Mesenteric fat pad (tissue), 1 donor: ENCODE results near the gene CASP2. TPM values are rescaled to one million over a fixed set of nuclear protein-coding genes. Genes with fewer than 3 reads are reported as not detected.

ENCODE experiments used
- DNase-seq: peaks from one replicate; pipeline ENCODE4 v3.0.0-alpha.2; 2020; ENCODE audit warnings: low spot score
- total RNA-seq: library from RNA; stranded (reverse); fragmentation: NEBNext Ultra II Directional; extraction: Animal tissue kit (Norgen Biotek cat#: 25700); gene quantifications from one replicate; pipeline ENCODE4 v1.2.1, GENCODE V29; 2021
- donor health status: DM: yes; HTN: yes; CAD: no.

CASP2 gene
- total RNA-seq, 1 donor from 2014 or later = 19.0 TPM

DNA sequence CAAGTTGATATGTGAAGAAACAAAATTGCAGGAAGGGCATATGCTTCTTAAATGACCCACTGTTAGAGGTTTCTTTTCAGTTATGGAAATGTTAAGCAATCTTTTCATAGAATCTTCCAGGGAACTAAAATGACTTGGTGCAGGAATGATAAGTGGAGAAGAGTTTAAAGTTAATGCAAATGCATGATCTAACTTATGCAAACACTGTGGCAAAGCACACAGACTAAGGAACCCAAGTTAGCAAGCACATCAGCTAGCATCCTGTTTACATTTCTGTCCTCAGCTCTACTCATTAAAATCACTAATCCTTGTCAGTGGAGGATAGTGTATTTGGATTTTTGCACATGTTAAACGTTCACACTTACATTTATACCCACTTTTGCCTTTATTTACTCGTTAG, 37.1 kb downstream of the CASP2 start:
- DNase-seq = no peak

DNA sequence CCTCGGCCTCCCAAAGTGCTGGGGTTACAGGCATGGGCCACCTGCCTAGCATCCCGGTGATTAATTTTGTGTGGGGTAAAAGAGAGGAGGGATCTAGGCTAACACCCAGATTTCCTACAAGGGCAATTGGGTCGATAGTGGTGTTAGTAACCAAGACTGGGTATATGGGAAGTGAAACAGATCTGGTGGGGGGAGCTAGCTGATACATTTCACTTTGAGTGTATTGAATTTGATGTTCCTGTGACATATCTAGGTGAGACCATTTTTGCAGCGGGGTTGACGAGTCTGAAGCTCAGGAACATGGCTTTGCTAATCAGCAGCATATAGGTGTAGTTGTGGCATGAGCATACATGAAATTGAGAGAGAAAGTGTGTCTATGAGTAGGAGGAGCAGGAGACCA, 39.8 kb downstream of the CASP2 start:
- no peak for DNase-seq

GRCh38 chr7:143329471-143330170, 41.5 kb downstream of the CASP2 start:
- DNase-seq = no peak

GRCh38 chr7:143331179-143331801, 43.1 kb downstream of the CASP2 start:
- no peak for DNase-seq

DNA sequence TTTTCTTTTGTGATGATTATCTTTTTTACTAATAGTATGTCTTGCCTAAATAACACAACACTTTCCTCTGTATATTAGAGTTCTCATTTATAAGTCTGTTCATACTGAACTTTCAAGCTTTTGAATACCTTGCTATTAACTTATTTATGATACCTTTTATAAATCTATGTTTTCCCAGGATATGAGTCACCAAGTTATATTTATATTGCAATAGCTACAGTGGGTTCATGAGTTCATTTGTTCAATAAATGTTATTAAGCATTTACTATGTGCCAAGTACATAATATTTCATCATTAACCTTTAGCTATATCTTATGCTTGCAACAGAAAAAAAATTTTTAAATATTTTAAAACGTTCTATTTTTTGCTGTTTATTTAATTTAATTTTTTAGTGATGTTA, 46.1 kb downstream of the CASP2 start:
- no peak for DNase-seq

DNA sequence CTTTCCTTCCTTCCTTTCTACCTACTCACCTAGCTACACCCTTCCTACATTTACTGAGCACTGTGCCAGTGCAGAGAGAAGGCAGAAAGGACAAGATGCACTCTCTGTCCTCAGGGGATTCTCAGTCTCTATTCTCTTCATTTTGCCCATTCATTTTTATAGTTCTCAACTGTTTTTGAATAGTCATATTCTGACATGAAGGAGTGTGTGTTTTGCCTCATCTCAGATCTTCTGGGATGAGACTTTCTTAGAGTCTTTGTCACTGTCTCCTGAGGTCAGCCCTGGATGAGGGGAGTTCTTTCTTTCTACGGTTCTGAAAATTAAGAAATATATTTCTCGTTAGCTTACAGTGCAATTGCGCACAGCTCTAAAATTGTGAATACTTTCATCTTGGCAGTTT, 49.1 kb downstream of the CASP2 start:
- DNase-seq = no peak

DNA sequence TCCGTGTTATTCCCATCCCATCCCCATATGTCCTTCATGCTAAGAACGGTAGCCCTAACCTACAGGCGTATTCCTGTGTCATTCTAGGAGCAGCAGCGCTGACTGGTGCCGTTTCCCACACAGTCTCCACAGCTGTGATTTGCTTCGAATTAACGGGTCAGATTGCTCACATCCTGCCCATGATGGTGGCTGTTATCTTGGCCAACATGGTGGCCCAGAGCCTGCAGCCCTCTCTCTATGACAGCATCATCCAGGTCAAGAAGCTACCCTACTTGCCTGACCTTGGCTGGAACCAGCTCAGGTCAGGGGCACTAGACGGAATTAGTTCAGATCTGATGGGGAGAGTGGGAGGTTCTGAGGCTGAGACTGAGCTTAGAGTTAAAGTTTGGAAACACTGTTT, 53.7 kb downstream of the CASP2 start:
- DNase-seq = no peak

DNA sequence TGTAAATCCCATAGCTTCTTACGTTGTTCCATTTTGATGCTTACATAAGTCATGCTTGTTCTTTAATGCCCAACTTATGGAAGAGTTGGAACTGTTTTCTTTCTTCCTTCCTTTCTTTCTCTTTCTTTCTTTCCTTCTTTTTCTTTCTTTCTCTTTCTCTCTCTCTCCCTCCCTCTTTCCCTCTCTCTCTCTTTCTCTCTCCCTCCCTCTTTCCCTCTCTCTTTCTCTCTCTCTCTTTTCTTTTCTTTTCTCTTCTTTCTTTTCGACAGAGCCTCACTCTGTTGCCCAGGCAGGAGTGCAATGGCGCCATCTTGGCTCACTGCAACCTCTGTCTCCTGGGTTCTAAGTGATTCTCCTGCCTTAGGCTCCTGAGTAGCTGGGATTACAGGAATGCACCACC, 55.4 kb downstream of the CASP2 start:
- no peak for DNase-seq

GRCh38 chr7:143345428-143345900, 57.3 kb downstream of the CASP2 start:
- DNase-seq = no peak

GRCh38 chr7:143346018-143346417, 57.9 kb downstream of the CASP2 start:
- DNase-seq = no peak

GRCh38 chr7:143347950-143348349, 59.8 kb downstream of the CASP2 start:
- no peak for DNase-seq

GRCh38 chr7:143351060-143351459, 62.9 kb downstream of the CASP2 start:
- DNase-seq = peak; percentile 41

DNA sequence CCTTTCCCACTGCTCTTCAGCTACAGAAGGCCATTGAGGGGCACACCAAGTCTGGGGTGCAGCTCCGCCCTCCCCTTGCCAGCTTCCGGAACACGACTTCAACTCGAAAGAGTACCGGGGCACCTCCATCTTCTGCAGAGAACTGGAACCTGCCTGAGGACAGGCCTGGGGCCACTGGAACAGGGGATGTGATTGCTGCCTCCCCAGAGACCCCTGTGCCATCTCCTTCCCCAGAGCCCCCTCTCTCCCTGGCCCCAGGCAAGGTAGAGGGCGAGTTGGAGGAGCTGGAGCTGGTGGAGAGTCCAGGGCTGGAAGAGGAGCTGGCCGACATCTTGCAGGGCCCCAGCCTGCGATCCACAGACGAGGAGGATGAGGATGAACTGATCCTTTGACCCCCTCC, 63.4 kb downstream of the CASP2 start:
- peak; percentile 64 for DNase-seq

DNA sequence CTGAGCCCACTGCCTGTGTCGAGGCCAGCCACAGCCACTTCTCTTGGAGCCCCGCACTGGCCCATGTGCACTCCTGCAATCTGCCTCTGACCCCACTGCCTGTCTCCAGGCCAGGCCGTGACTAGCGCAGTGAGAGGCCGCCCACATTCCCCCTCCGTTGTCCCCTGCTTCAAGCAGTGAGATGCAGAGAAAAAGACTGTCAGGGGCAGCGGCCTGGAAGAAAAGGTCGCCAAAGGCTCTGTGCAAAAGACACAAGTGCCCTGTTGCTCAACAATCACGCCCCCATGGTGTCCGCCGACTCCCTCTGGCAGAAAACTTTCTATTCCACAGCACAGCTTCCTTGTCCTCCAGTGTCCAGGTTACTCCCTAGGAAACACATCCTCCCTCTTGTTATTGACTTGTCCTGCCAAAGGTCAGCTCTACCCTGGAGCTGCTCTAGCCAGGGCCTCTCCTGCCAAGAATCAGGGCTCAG, 64.4 kb downstream of the CASP2 start:
- peak; percentile 82 for DNase-seq

DNA sequence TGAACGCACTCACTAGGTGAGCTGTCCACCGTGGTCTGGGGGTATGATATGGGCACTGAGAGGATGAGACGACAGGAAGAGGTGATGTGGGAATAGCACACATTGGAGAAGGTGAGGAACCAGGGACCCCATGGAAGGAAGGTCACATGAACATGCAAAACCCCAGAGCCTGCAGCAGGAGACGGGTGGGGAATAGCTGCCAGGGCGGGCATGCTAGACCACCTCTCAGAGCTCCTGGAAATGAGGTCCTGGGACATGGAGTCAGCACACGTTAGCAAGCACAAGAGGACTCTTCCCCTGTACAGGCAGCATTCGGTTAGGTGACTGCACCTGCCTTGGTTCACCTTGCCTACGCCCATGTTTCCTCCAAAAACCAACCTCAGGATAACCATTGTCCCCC, 66.2 kb downstream of the CASP2 start:
- peak; percentile 72 for DNase-seq

- peak; percentile 79 for DNase-seq
Observed at GRCh38 chr7:143354965-143355364, 66.8 kb downstream of the CASP2 start.

GRCh38 chr7:143355450-143356385, 67.6 kb downstream of the CASP2 start:
- DNase-seq = peak; percentile 74

- DNase-seq = peak; percentile 65
Observed at GRCh38 chr7:143356414-143357050, 68.4 kb downstream of the CASP2 start.
